ENCODE measurements around the gene CABP1.

CABP1 gene

DNA sequence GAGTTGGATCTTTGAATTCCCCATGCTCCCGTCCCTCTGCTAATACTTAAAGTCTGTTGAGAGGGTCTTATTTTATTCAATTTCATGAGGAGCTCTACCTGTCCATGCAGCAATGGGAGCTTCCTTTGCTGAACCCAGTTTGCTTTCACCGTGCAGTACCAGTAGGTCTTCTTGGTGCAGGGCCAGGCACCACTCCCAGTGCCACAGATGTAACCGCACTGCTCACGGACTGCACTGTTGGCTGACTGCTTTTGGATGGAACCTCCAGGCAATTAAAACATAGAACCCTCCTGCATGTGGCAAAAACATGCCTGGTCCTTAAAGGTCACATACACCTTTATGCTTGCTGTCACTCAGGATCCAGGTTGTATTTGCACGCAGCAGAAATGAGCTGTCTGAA is 9.3 kb upstream of the CABP1 start:
- no peak for DNase-seq (ENCODE audit: low read depth)

DNA sequence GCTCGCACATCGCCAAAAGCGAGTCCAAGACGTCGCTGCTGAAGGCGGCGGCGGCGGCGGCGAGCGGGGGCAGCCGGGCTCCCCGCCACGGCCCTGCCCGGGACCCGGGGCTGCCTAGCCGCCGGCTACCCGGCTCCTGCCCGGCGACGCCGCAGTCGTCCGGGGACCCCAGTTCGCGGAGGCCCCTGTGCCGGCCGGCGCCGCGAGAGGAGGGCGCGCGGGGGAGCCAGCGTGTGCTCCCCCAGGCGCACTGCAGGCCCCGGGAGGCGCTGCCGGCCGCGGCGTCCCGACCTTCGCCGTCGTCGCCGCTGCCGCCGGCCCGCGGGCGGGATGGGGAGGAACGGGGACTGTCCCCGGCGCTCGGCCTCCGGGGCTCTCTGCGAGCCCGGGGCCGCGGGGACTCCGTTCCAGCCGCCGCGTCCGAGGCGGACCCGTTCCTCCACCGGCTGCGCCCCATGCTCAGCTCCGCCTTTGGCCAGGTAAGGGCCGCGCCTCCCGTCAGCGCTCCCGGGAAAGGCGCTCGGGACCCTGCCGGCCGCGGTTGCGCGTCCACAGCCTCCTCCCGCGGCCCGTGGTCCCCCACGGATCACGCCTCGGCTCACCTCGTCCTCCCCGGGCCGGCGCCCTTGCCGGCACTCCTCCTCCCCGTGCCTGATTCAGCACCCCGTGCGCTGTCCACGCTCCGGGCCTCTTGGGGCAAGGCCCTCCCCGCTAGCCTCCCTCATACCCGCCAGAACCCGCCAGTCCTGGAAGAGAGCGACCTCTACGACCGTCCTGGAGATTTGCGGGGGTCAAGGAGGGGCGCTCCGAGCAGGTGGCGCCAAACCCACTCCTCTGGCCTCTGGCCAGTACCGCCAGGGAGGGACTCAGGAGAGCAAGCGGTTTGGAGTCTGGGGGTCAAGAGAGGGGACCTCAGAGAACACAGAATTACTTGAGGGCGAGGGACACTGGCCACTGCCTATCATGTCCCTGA is 721 bp downstream of the CABP1 start:
- peak; percentile 10 for DNase-seq (ENCODE audit: low read depth)

DNA sequence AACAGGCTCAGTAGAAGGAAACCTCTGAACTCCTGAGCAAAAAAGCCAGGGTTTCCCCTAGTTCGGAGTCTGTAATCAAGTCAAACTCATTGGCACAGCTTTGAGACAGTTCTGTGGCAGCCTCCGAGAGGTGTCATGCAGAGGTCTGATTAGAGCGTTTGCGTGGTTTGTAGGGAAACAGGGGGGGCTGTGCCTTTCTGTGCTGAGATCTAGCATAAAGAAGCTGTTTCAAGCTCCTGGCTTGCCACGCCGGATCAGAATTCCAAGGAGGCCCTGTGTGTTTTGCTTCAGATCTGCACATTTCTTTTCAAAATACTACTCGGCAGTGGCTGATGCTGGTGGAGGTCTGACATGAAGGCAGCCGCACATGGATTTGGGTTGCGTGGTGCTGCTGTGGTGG is 1.7 kb downstream of the CABP1 start:
- DNase-seq (ENCODE audit: low read depth), result no peak

DNA sequence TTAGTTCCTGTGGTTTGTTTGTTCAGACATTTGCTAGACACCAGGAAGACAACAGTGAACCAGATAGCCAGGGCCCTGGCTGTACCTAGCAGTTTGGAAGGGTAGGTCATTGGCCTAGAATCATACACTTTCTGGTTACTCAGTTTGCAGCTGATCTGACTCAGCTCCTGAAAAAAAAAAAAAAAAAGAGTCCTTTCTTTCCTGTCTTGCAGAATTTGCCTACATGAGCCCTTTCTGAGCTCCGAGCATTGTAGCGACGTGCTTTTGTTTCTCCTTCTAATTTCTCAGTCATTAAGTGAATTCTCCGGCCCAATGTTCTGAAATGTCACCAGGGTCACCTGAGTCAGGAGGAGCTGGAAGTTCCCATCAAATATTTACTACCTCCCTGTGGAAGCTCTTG is 2.4 kb downstream of the CABP1 start:
- no peak for DNase-seq (ENCODE audit: low read depth)

DNA sequence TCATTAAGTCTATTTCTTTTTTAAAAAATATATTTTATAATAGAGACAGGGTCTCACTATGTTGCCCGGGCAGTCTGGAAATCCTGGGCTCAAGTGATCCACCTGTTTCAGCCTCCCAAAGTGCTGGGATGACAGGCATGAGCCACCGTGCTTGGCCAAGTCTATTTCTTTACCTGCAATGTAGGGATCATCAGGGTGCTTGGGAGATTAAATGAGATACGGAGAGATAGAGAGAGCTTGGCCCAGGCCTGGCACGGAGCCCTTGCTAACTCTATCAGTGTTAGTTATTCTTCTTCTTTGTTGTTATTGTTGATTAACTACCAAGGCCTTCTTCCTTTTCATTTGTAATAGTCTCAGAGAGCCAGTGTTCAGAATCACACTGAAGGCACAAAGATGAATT is 3.1 kb downstream of the CABP1 start:
- no peak for DNase-seq (ENCODE audit: low read depth)

DNA sequence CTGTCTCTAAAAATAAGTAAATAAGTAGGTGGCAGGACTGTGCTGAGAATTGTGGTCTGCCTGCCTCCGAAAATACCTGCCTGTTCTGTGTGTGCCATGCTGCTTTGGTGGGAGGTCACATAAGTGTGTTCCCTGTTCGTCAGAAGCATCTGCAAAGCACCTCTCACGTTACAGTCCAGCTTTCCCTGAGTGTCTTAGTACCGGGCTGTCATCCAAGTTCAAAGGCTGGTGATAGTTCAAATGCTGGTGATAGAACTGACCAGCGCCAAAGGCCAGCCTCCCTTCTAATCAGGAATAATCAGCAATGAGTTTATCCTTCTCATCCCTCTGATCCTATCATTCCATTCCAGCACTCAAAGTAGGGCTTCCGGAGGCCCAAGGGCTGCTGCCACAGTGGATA is 5.6 kb downstream of the CABP1 start:
- DNase-seq (ENCODE audit: low read depth), result no peak

DNA sequence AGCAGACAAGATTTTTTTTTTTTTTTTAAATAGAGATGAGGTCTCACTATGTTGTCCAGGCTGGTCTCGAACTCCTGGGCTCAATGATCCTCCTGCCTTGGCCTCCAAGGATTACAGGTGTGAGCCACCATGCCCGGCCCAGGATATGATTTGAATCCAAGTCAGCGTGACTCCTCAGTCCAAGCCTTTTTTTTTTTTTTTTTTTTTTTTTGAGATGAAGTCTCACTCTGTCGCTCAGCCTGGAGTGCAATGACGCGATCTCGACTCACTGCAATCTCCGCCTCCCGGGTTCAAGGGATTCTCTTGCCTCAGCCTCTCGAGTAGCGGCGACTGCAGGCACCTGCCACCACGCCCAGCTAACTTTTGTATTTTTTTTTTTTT is 6.9 kb downstream of the CABP1 start:
- no peak for DNase-seq (ENCODE audit: low read depth)

DNA sequence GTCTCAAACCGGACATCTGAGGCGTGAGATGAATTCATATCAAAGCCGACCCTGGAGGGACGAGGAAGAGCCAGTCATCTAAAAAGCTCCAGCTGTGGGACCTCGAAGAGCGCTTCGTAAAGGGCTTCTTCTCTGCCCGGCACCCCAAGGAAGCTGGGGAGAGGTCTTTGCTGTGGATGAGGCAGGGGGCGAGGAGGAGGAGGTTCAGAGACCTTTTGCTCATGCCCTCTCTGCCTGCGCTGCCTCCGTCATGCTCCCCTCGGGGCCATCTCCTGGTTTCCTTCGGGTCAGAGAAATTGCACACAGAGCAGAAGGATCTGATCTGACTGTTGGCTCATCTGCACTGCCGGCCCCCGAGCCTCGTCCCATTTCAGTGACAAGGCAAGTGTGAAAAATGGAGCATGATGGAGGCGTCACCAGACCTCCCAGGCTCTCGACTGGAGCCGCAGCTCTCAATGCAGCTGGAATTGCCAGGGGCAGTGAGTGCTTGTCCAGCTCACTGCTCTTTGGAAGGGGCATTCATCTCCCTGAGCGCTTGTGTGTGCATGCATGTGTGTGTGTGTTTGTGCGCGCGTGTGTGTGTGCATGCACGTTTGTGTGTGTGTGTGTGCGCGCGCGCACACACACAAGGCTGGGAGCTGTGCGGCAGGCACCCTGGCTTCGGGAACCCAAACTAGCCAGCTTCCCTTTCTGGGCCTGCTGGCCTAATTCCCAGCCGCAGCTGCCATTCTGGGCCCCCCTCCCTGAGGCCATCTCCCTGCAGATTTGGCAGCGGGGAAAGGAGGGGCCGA is 9.2 kb downstream of the CABP1 start:
- no peak for DNase-seq (ENCODE audit: low read depth)

DNA sequence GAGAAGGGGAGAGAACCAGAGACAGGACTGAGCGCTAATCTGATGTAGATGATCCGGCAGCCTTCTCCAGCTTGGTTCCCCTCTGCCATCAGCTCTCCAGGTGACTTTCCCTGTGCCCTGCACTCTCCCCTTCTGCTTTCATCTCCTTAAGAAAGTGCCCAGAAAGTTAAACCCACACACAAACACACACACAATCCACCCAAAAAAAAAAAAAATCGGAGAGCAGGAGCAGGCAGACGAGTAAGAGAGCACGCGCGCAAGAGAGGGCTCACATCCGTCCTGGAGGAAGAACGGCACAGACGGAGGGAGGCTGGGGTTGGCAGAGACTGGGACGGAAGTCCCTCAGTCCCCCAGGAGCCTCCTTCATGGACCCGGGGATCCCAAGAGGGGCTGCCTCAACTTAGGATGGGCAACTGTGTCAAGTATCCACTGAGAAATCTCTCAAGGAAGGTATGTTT is 9.8 kb downstream of the CABP1 start:
- no peak for DNase-seq (ENCODE audit: low read depth)

DNA sequence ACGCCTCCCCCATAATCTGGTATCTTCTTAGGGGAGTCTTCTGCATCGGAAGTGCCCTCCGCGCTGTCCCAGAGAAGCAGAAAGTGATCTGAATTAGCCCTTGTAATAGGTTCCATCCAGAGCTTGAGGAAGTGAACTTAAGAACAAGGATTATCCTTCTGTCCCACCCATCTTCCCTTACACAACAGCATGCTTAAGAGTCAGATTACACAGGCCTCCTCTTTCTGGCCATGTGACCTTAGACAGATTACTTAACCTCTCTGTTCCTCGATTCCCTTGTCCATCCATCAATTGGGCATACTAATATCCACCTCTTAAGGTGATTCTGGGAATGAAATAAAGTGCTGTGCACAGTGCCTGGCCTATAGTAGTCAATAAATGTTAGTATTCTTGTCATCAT is 11.4 kb downstream of the CABP1 start:
- DNase-seq (ENCODE audit: low read depth), result no peak

DNA sequence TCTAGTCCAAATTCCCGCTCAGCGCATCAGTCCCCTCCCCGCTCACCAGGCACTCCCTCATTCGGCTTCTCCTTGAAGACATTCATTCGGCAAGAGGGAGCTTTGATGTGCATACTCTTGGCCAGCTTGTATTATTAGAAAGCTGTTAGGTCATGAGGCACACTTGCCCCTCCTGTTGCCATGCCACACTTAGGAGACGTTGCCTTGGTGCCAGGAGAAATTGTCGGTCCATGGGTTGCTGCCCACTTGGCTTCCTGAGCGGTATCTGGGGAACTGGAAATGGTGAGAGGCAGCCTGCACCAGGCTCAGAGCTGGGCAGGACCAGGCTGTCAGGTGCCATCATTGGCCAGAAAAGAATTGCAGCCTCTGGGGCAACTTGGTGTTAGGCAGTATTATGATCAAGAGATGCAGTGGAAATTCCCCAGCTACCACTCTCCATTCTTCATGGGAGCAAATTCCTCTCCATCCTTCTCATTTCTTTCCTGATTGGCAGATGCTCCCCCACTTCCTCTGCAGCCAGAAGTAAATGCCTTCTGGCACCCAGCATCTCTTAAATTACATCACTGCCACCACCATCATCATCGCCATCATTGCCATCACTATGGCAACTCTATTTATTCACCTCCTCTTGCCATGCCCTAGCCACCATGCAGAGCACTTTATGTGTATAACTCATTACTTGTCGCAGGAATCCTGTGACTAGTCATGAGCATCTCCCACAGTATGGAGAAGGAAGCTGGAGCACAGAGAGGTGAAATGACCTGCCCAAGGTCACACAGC is 12.4 kb downstream of the CABP1 start:
- DNase-seq (ENCODE audit: low read depth), result no peak

DNA sequence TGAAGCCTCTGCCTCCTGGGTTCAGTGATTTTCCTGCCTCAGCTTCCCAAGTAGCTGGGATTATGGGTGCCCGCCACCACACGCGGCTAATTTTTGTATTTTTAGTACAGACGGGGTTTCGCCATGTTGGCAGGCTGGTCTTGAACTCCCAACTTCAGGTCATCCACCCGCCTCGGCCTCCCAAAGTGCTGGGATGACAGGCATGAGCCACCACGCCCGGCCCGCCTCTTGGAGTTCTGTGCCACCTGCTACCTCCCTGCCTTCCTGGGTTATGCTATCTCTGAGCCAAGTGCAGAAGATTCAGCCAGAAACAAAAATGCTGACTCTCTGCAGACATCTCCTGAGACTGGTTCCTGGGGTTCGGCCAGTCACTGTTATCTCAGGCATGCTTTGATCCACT is 13.2 kb downstream of the CABP1 start:
- DNase-seq (ENCODE audit: low read depth), result no peak

DNA sequence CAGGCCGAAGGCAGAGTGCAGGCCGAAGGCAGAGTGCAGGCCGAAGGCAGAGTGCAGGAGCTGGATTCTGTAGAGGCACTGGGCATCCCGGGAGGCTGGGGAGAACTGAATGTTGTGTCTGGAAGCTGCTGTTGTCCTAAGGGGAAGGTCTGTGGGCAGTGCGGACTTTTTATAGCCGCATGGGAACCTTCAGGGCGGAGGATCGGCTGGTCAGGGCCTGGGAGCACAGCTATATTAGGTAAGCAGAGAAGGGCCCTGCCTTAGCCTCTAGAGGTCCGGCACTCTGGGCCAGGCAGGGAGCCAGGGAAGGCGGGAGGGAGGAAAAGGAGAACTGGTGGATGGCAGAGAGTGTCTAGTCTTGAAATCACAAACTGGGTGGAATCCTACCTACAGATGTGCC is 14.2 kb downstream of the CABP1 start:
- no peak for DNase-seq (ENCODE audit: low read depth)

DNA sequence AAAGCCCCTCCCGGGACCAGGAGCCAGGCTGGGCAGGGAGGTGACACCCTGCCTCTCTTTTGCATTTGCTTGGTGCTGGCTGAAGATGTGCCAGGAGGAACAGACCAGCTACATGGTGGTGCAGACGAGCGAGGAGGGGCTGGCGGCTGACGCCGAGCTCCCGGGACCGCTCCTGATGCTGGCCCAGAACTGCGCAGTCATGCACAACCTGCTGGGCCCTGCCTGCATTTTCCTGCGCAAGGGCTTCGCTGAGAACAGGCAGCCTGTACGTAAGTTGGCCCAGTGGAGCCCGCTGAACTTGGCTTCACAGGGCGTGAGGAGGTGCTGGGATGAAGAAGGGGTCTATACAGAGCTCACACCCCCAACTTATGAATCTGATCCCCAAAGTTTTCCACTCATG is 15.6 kb downstream of the CABP1 start:
- no peak for DNase-seq (ENCODE audit: low read depth)

DNA sequence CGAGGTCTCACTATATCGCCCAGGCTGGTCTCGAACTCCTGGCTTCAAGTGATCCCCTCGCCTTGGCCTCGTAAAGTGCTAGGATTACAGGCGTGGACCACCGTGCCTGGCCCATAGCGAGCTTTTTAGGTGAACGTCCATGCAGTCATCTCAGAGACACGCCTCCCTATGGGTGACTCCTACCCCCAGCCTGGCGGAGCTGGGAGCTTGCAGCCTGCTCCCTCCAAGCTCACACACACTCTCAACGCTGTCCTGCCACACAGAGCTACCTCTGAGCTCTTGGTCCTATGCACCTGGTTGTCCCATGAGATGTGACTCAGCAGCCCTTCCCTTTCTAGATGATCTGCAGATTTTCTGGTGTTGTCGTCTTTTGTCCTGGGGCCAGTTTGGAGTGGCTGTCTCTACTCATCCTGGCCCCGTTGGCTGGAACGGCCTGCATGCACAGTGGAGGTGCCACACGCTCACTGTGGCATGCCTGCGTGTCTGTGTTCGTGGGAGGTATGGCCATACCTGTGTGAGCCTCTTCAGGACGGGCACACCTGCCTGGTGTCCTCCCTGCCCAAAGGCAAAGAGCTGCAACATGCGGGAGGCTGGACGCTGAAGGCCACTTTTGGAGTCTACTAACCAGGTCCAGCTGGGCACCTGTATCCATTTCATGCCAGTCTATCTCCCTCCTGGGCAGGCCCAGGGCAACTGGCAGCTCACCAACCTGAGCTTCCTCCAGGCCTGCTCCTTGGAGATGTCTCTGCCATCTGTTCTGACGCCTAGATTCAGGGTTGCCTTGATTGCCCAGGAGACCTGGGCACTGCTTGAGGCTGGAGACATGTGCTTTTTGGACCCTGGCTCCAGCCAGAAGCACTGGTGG is 18.1 kb downstream of the CABP1 start:
- DNase-seq (ENCODE audit: low read depth), result no peak

DNA sequence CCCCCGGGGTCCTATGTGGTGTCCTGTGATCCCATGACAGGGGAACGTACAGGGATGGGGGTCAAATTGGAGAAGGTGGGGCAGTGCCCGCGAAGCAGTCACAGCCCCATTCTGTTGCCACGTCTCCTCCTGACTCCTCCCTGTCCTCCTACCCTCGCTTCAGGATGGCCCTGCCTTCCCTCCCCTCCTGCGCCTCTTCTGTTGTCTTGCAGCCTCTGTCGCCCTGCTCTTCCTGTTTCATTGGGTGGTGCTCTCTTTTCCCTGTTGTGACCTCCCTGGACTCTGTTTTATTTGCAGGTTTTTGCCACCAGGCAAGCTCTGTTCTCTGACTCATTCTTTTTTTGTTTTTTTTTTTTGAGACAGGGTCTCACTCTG is 18.7 kb downstream of the CABP1 start:
- no peak for DNase-seq (ENCODE audit: low read depth)

DNA sequence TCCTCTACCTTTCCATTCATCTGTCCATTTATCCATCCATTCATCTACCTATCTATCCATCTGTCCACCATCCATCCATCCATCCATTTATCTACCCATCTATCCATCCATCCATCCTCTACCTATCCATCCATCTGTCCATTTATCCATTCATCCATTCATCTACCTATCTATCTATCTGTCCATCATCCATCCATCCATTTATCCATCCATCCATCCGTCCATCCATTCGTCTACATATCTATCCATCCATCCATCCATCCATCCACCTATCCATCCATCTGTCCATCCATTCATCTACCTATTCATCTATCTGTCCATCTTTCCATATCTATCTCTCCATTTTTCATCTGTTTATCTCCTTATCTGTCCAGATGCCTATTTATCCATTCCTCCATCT is 21.0 kb downstream of the CABP1 start:
- DNase-seq (ENCODE audit: low read depth), result no peak

DNA sequence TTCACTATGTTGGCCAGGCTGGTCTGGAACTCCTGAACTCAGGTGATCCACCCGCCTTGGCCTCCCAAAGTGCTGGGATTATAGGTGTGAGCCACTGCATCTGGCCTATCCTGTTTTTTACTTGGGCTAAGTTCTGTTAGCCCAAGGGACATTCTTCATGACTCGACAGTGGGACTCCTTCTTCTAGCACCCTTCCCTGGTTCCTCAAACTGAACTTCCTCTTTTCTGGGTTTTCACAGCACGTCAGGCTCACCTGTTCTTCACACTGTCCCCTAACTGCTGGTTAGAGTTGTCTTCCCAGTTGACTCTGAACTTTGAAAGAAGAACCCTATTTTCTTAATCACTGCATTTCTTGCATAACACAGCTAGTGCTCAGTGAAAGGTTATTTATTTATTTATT is 22.5 kb downstream of the CABP1 start:
- no peak for DNase-seq (ENCODE audit: low read depth)

DNA sequence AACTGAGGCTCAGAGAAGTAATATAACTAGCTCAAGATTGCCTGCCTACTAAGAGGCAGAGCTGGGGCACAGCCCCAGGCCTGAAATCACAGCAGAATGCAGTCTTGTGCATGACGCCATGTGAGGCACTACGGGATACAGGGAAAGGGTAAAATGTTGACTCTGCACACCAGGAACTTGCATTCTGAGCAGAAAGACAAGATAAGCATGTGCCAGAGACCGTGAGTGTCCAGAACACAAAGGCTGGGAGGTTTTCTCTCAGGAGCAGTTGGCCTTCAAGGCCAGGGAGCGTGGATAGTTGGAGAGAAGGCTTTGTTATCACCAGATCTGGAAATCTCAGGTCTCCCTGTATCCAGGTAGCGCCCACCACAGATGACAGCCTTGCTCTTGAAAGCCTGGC is 23.3 kb downstream of the CABP1 start:
- DNase-seq (ENCODE audit: low read depth), result no peak

DNA sequence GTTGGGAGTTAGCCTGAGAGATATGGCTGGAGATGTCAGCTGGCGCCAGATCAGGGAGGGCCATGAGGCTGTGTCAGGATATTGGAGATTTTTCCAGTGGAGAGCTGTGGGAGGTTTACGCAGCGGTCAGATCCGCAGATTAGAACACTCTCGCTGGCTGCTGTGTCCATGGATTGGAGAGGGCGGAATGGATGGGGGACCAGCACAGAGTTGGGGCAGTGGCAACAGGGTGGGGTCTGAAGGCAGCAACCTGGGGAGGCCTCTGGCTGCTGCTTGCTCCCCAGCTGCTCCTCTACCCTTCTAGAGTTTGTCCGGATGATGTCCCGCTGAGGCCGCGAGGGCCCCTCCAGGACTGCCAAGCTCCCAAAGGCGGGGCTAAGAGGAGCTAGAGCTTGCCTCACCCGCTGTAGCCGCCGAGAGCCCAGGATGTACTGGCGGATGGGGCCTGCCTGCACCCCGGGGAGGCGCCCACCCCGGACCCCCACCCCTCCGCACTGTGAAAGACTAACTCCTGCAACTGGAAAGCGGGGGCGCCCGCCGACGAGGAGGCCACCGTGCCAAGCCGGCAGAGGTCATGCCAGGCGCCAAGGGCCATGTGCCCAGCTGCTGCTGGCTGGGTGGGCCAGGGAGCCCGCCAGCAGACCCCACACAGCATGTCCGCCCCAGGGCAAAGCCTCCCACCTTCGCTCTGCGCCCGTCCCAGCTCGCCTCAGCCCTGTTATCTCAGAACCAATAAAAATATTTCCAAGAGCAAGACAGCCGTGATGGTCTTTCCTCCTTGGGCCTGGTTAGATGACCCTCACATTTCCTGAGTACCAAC is 26.4 kb downstream of the CABP1 start:
- no peak for DNase-seq (ENCODE audit: low read depth)

All from T-helper 22 cell (primary cell).